HPDE6-E6E7 (cell line): ENCODE data around the gene KIF1A.

ENCODE experiments used
- DNase-seq: peaks from one replicate; pipeline ENCODE4 v3.0.0; 2011; ENCODE audit warnings: missing footprints; ENCODE audit errors: extremely low spot score

KIF1A gene, protein sequence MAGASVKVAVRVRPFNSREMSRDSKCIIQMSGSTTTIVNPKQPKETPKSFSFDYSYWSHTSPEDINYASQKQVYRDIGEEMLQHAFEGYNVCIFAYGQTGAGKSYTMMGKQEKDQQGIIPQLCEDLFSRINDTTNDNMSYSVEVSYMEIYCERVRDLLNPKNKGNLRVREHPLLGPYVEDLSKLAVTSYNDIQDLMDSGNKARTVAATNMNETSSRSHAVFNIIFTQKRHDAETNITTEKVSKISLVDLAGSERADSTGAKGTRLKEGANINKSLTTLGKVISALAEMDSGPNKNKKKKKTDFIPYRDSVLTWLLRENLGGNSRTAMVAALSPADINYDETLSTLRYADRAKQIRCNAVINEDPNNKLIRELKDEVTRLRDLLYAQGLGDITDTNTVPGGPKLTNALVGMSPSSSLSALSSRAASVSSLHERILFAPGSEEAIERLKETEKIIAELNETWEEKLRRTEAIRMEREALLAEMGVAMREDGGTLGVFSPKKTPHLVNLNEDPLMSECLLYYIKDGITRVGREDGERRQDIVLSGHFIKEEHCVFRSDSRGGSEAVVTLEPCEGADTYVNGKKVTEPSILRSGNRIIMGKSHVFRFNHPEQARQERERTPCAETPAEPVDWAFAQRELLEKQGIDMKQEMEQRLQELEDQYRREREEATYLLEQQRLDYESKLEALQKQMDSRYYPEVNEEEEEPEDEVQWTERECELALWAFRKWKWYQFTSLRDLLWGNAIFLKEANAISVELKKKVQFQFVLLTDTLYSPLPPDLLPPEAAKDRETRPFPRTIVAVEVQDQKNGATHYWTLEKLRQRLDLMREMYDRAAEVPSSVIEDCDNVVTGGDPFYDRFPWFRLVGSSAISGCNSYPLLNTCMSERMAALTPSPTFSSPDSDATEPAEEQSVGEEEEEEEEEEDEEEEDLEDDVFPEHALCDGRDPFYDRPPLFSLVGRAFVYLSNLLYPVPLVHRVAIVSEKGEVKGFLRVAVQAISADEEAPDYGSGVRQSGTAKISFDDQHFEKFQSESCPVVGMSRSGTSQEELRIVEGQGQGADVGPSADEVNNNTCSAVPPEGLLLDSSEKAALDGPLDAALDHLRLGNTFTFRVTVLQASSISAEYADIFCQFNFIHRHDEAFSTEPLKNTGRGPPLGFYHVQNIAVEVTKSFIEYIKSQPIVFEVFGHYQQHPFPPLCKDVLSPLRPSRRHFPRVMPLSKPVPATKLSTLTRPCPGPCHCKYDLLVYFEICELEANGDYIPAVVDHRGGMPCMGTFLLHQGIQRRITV (N-terminal part only)

DNA sequence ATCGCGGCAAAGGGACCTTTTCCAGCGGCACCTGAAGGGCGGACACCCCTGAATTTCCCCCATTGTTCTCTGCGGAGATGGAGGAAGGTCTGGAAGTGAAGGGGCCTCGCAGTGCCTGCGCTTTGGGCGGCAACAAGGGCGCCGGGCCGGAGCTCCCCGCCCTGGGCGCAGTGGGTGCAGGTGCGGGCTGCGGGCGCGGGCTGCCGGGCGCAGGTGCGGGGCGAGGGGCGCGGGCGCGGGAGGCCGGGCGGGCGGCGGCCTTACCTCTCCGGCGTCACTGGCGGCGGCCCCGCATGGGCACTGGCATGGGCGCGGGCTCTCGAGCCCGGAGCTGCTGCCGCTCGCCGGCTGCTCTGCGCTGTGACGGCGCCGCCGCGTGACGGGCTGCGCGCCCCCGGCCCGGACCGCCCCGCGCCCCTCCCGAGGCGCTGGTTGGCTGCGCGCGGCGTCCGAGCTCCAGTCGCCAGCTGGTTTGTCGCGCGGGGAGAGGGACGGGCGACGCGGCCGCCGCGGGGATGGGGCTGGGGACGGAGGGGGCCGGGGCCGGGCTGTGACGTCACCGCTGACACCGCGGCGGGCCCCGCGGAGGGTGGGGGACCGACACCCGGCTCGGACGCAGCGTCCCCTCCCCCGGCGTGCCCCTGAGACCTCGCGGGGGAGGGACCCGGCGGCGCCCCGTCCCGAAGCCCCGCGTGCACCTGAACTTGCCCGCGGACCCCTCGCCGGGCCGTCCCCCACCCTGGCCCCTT lies at the start of gene KIF1A:
Gene KIF1A, minus strand, starts transcription at position 362 of the 749 bp plus-strand sequence. CDS start 22,467 bp downstream, outside the sequence.
- no peak for DNase-seq

DNA sequence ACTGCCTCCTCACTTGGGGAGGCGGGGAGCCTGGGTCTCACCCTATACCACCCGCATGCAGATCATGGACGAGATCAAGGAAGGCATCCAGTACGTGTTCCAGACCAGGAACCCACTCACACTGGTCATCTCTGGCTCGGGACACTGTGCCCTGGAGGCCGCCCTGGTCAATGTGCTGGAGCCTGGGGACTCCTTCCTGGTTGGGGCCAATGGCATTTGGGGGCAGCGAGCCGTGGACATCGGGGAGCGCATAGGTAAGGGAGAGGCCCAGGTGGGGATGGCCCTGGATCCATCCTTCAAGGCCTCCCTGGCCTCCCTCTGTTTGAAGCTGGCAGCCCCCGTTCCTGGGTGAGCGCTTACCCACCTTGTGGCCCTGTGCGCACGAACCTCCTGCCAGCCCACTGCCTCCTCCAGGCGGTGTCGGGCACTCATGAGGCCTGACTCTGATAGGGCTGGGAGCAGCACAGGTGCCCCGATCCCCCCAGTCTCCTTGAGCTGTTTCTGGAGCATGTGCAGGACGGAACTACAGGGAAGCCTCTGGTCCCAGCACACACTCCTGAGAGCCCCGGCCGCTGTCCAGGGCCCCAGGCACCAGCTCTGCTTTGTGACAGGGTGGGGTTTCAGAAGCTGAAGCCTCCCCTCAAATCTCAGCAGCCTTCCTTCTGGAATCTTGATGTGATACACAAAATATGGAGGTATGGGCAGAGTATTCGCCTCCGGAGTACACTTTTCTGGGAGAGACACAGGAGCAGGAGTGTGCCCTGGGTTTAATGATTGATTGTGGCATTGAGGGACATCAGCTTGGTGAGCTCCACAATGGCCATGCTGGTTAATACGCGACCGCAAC lies 49.3 kb upstream of the KIF1A start:
- DNase-seq, result no peak

- no peak for DNase-seq
Observed at GRCh38 chr2:240868286-240869108, 48.5 kb upstream of the KIF1A start, which contains the start of gene AGXT. TSS of gene AGXT (plus strand) at chr2:240868824. CDS start at chr2:240868866, 42 bp downstream.

DNA sequence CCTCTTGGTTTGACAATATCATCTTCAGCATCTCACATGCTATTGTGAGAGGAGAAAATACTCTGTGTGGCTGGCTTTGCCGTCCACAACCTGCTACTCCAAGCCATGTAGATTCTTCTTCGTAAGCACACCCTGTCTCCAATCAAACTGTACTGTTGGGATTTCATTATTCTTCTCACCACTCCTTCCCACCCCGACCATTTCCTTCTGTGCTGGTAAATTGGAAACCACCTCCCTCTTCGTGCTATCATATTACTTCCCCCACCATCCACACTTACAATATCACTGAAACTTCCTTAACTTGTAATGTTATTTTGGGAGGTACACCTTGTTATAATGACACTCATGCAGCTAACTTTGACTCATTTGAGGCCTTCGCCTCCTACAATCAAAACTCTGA lies 45.4 kb upstream of the KIF1A start:
- DNase-seq, result no peak

DNA sequence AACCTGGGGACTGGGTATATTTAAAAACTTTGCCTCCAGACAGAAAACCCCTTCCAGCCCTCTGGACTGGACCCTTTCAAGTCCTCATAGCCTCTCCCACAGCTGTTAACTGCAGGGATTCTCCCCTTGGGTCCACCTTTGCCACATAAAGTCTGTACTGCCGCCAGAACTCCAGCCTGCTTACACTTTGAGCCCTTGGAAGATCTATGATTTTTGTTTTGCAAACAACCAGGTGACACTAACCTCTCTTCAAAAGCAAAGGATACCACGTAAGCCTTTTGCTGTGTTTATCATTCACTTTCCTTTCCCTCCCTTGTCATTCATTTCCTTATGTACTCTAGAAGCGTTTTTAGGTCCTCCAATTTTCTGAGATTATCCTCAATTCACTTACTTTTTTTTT lies 44.5 kb upstream of the KIF1A start:
- DNase-seq, result no peak

- DNase-seq, result no peak
Observed at GRCh38 chr2:240861547-240861946, 41.5 kb upstream of the KIF1A start.

DNA sequence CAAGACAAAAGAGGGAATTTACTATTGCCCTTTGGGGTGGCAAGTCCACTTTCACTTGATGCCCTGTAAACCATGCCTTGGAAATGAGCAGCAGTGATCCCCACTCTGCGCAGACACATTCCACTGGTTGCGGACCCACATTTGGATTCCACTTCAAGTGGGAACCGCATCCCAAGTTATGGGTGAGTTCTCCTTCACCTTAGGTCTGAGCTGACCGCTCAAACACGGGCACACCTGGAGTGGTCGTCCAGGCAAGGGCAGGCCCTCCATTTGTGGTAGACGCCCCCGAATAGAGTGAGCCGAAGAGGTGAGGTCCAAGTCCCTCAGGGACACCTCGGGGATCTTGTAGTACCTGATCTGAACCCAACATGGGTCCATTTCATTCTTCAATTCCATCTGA lies 38.9 kb upstream of the KIF1A start:
- DNase-seq, result no peak

DNA sequence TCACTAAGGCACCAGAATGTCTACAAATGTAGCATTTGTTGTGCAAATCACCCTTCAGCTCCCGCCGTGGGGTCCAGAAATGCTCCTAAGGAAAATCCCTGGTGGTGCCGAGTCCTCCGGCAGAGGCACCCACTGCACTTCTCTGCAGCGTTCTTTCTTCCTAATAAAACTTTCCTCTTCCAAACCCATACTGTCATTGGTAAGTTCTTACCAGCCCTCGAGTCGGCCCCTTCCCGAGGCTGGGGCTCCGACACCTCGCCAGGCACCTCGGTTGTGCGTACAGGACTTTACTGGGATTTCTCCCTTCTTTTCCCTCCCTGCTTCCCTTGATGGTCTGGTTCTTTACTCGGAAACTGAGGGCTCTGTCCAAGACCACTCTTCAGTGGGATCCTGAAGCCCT lies 38.3 kb upstream of the KIF1A start:
- DNase-seq, result no peak

DNA sequence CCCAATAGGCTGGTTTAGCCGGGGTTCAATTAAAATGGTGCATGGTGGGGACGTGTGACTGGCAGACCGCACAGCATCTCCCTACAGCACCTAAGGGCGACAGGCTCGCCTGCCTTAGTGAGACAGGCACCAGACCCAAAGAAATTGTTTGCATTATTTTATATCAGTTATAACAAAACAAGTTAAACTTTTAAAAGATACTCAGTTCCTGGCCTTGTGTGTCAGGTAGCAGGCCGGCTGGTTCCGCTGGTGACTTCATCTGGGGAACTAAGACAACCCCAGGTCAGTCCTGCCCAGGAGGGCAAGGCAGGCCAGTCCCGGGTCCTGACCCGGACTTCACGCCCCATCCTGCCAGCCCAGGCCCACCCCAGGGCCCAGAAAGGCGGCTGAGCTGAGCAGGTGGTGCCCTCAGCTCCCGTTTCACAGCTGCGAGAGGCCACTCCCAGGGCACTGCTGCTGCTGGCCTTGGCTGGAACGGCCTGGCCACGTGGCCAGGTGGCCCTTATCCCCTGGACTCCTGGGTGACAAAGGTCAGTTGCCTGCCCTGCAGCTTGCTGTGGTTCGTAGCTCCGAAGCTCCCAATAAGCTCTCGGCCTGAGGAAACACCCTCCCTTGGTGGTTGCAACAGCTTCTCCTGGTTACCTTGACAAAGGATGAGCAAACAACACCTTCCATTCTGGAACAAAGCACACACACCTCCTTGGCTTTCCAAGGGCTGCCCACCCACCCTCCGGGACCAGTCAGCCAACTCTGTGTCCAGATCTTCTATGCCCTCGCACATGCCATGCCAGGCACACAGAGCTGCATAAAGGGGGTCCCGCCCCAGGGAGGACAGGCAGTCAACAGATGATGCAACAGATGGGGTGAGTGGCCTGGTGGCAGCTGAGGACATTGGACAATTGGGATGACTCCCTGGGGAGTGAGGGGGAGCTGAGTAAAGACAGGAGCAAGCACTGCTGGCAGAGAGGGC lies 37.3 kb upstream of the KIF1A start:
- no peak for DNase-seq

- peak; percentile 17 for DNase-seq
Observed at GRCh38 chr2:240856151-240856980, 36.3 kb upstream of the KIF1A start.

DNA sequence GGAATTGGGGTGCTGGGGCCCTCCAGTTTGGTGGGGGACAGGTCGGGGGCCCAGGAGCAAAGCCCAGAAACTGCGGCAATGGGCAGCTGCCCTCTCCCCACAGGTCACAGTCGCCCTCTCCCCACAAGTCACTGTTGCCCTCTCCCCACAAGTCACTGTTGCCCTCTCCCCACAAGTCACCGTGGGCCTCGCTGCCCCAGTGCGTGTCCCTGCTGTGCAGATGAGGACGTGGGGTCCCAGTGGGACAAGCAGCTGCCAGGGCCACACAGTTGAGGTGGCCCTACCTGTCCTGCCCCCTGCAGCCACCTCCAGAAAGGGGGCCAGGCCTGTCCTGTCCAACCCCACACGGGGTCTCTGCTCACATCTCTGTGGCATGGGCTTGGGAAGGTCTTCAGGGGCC lies 35.7 kb upstream of the KIF1A start:
- no peak for DNase-seq

DNA sequence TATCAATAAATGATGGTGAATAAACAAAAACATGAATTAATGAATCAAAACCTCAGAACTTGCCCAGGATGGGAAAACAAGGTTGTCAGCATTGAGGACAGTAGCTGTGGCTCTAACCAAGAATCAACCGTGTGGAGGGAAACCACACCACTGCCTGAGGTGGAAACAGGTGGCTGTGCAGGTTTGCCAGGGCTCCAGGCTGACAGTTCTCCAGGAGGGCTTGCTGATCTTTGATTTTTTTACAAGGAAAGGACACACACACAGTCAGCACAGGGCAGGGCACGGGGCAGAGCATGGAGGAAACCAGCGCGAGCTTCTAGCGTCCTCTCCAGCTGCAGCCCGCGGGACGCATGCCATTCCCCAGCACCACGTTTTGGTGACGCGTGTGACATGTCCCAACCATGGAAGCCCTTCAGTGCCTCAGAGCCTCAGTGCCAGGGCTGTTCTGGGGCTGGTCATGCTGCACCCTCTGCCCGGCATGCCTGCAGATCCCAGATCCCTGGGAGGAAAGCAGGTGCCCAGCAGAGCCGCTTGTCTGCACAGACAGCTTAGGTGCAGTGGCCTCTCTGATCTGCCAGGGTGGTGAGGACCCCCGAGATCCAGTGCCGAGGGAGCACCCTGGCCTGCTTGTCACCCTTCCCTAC lies 32.8 kb upstream of the KIF1A start:
- no peak for DNase-seq

DNA sequence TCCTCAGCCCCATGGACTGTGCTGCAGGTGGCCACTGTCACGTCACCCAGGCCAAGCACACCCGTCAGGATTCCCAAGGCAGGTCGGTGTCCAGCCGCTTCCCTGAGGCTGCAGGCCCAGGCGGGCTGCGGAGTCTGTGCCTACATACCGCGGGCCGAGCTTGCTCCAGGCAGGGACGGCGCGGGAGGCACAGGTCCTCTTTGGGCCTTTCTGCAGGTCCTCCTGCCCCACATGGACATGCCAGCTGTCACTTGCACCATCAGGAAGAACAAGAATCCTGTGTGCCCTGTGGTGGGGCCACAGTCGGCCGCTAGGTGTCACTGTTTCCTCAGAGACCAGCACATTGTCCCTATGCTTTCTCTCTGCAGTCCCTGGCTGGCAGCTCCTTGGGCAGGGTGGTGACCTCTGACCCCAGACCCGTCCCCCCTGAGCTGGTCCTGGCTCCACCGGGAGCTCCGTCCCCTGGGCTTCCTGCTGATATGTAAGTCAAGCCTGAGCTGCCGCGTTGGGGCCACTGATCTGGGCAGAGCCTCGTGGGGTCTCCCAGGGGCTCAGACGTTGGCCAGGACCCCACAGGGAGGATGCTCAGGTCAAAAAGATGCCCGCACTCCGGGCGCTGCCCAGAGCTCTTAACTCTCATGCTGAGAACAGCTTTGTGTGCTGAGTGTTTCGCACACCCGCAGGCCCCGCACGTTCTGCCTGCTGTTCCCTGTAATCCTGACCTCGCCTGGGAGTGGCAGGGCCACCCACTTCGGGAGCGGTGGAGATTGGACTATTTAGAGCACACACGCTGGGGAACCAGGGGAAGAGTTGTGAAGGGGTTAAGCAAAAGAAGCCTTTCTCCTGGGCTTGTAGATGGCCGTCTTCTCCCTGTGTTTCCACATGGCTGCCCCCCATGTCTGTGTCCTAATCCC lies 31.3 kb upstream of the KIF1A start:
- DNase-seq, result peak; percentile 89

DNA sequence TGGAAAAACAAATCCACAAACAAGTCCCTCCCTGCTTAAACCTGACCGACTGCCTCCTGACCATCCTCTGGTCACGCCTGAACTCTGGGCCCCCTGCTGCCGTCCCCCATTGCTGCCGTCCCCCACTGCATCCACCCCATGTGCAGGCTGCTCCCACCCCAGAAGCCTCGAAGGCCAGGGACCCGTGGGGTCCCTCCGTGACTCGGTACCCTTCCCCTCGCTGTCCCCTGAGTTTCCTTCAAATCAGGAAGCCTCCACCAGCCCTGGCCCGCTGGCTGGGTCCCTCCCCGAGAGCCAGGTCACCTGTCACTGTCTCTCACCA lies 30.7 kb upstream of the KIF1A start:
- no peak for DNase-seq

- no peak for DNase-seq
Observed at GRCh38 chr2:240850026-240850425, 30.0 kb upstream of the KIF1A start.
